ENCODE data around the gene PIGN. TPM values are rescaled to one million over a fixed set of nuclear protein-coding genes. Genes with fewer than 3 reads are reported as not detected.

The PIGN gene
- total RNA-seq, 1 donor = 22.9 TPM

GRCh38 chr18:62122330-62122729, 64.5 kb downstream of the PIGN start:
- no peak for DNase-seq (ENCODE audit: low read depth in 2 of 3, low spot score in 2 of 3)

- no peak for DNase-seq (ENCODE audit: low read depth in 2 of 3, low spot score in 2 of 3)
Measured at GRCh38 chr18:62119884-62120283, 67.0 kb downstream of the PIGN start.

- no peak for DNase-seq (ENCODE audit: low read depth in 2 of 3, low spot score in 2 of 3)
Measured at GRCh38 chr18:62118328-62118727, 68.5 kb downstream of the PIGN start.

- no peak for DNase-seq (ENCODE audit: low read depth in 2 of 3, low spot score in 2 of 3)
Measured at GRCh38 chr18:62109676-62110075, 77.2 kb downstream of the PIGN start.

GRCh38 chr18:62107881-62108280, 79.0 kb downstream of the PIGN start:
- DNase-seq (ENCODE audit: low read depth in 2 of 3, low spot score in 2 of 3) = no peak

GRCh38 chr18:62106271-62106670, 80.6 kb downstream of the PIGN start:
- DNase-seq (ENCODE audit: low read depth in 2 of 3, low spot score in 2 of 3) = no peak

GRCh38 chr18:62105376-62105775, 81.5 kb downstream of the PIGN start:
- no peak for DNase-seq (ENCODE audit: low read depth in 2 of 3, low spot score in 2 of 3)

GRCh38 chr18:62102221-62102620, 84.6 kb downstream of the PIGN start:
- no peak for DNase-seq (ENCODE audit: low read depth in 2 of 3, low spot score in 2 of 3)

GRCh38 chr18:62101321-62101721, 85.5 kb downstream of the PIGN start:
- no peak for DNase-seq (ENCODE audit: low read depth in 2 of 3, low spot score in 2 of 3)

- DNase-seq (ENCODE audit: low read depth in 2 of 3, low spot score in 2 of 3) = no peak
Measured at GRCh38 chr18:62098960-62099359, 87.9 kb downstream of the PIGN start.

- DNase-seq (ENCODE audit: low read depth in 2 of 3, low spot score in 2 of 3) = no peak
Measured at GRCh38 chr18:62097698-62098097, 89.2 kb downstream of the PIGN start.

GRCh38 chr18:62091487-62092120, 95.3 kb downstream of the PIGN start:
- DNase-seq (ENCODE audit: low read depth in 2 of 3, low spot score in 2 of 3) = no peak

GRCh38 chr18:62089174-62089573, 97.7 kb downstream of the PIGN start:
- no peak for DNase-seq (ENCODE audit: low read depth in 2 of 3, low spot score in 2 of 3)

- no peak for DNase-seq (ENCODE audit: low read depth in 2 of 3, low spot score in 2 of 3)
Measured at GRCh38 chr18:62088156-62088555, 98.7 kb downstream of the PIGN start.

GRCh38 chr18:62085756-62086155, 101.1 kb downstream of the PIGN start:
- DNase-seq (ENCODE audit: low read depth in 2 of 3, low spot score in 2 of 3) = no peak

- no peak for DNase-seq (ENCODE audit: low read depth in 2 of 3, low spot score in 2 of 3)
Measured at GRCh38 chr18:62081761-62082294, 105.0 kb downstream of the PIGN start.

- no peak for DNase-seq (ENCODE audit: low read depth in 2 of 3, low spot score in 2 of 3)
Measured at GRCh38 chr18:62081248-62081647, 105.6 kb downstream of the PIGN start.

- no peak for DNase-seq (ENCODE audit: low read depth in 2 of 3, low spot score in 2 of 3)
Measured at GRCh38 chr18:62080172-62080900, 106.5 kb downstream of the PIGN start.

- no peak for DNase-seq (ENCODE audit: low read depth in 2 of 3, low spot score in 2 of 3)
Measured at GRCh38 chr18:62073461-62074281, 113.2 kb downstream of the PIGN start.

- no peak for DNase-seq (ENCODE audit: low read depth in 2 of 3, low spot score in 2 of 3)
Measured at GRCh38 chr18:62072370-62072769, 114.5 kb downstream of the PIGN start.

GRCh38 chr18:62071071-62071470, 115.8 kb downstream of the PIGN start:
- no peak for DNase-seq (ENCODE audit: low read depth in 2 of 3, low spot score in 2 of 3)

All from hematopoietic multipotent progenitor cell (in vitro differentiated cells).